ENCODE data around the gene NDST3. TPM values are rescaled to one million over a fixed set of nuclear protein-coding genes. Genes with fewer than 3 reads are reported as not detected.
"Not testable (repeated sequence)": the region's sequence is repeated elsewhere in the genome, so short reads cannot be mapped to it uniquely, and the experiment has no call there.

NDST3 gene
- polyA plus RNA-seq, 1 donor = 0.85 TPM

DNA sequence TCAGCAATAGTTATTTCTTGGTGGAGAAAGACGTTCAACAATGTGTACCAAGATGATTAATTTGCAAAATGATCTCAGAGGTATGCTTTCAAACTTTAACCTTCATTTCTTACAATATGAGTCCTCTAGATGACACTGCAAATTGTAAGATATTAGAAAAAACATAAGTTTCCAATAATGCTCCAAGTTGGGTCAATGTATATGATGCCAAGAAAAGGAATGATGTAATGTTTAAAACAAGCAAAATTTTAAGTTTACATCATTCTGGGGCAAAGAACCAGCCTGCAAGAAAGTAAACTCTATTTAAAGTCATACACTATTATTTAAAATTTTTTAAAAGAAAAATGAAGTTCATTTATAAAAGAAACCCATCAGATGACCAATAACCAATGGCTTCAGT is 262.4 kb downstream of the NDST3 start:
- no peak overlapping the region for H3K27ac ChIP-seq (ENCODE audit: low read length)
- H3K36me3 ChIP-seq (ENCODE audit: control insufficient read depth, insufficient read depth, low read length) = no peaks in the 10 kb centered on the region
- H3K4me1 ChIP-seq (ENCODE audit: control insufficient read depth, insufficient read depth, low read length) = no peaks in the 10 kb centered on the region
- no peaks in the 10 kb centered on the region for H3K27me3 ChIP-seq (ENCODE audit: control insufficient read depth, insufficient read depth, low read length)
- no peak overlapping the region for H3K4me3 ChIP-seq (ENCODE audit: low read length)
- no peak for DNase-seq
- 80% methylated on average over 1 of the region's 1 CpG for WGBS (ENCODE audit: insufficient coverage, low lambda C conversion rate)
- H3K9me3 ChIP-seq (ENCODE audit: control insufficient read depth, low read depth, low read length) = no peaks in the 10 kb centered on the region

- H3K27me3 ChIP-seq (ENCODE audit: control insufficient read depth, insufficient read depth, low read length); H3K27ac ChIP-seq (ENCODE audit: low read length); H3K36me3 ChIP-seq (ENCODE audit: control insufficient read depth, insufficient read depth, low read length); DNase-seq; H3K9me3 ChIP-seq (ENCODE audit: control insufficient read depth, low read depth, low read length); H3K4me1 ChIP-seq (ENCODE audit: control insufficient read depth, insufficient read depth, low read length); H3K4me3 ChIP-seq (ENCODE audit: low read length): not testable (repeated sequence)
- 100% methylated on average over 5 of the region's 6 CpGs for WGBS (ENCODE audit: insufficient coverage, low lambda C conversion rate)
These were observed 265.3 kb downstream of the NDST3 start for GRCh38 chr4:118299619-118300018.

DNA sequence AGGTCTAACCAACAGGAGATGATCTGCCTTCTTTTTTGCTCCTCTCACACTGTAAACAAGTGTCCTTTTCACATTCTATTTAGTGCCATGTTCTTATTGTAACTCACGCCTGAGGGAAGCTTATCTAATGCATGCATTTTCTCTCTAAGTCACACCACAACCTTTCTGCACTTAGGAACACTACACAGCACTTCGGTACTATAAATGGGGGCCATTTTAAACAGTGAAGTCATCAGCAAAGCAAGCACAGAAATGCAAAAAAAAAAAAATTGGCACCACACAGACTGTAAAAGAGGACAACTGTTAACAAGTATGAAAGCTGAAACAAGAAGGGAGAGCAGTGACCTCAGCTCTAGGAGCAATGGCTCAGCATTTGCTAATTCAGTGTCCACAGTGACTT is 273.4 kb downstream of the NDST3 start:
- 50% methylated on average over 2 of the region's 2 CpGs for WGBS (ENCODE audit: insufficient coverage, low lambda C conversion rate)
- Histone ChIP-seq H3K9me3 (ENCODE audit: control insufficient read depth, low read depth, low read length) (no peaks in the 10 kb centered on the region), H3K27ac (ENCODE audit: low read length) (no peak overlapping the region), H3K4me3 (ENCODE audit: low read length) (no peak overlapping the region), H3K4me1 (ENCODE audit: control insufficient read depth, insufficient read depth, low read length) (no peaks in the 10 kb centered on the region), H3K36me3 (ENCODE audit: control insufficient read depth, insufficient read depth, low read length) (no peaks in the 10 kb centered on the region), H3K27me3 (ENCODE audit: control insufficient read depth, insufficient read depth, low read length) (no peaks in the 10 kb centered on the region)
- no peak for DNase-seq

All from large intestine (tissue), 3 donors.